HG02885 (cell line): Measurements from ENCODE around the gene RPS24.
"Not testable (repeated sequence)": the region's sequence is repeated elsewhere in the genome, so short reads cannot be mapped to it uniquely, and the experiment has no call there.

ENCODE experiments used
- ATAC-seq: cut with Tn5 transposase; IDR thresholded peaks from one replicate; pipeline ENCODE4 v1.9.1; 2021; ENCODE audit warnings: mild to moderate bottlenecking; ENCODE audit not compliant: unreplicated experiment, poor library complexity

Gene RPS24

DNA sequence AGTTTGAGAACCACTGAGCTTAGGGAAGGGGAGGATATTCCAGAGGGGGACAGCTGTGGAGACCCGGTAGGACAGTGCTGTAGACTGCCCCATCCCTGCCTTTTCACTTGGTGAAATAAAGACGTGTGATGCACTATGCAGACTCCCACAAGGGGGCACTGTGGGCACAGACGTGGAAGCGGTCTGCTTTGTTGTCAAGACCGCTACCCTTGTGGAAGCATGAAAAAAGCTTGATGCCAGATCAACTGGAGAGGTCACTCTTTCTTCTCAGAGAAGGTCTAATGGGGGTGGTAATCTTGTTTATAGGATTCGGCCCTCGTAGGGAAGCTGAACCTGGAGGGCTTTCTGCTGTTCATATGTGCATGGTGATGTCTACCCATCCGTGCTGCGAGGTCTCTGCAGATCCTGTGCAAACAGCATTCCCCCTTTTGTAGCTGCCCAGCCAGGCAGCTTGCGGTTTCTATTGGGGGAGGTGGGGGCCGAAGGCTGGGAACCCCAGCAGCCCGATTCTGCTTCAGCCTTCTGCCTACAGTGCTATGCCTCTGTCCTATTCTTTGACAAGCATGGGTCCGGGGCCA, 13.7 kb downstream of the RPS24 start:
- no peak for ATAC-seq

DNA sequence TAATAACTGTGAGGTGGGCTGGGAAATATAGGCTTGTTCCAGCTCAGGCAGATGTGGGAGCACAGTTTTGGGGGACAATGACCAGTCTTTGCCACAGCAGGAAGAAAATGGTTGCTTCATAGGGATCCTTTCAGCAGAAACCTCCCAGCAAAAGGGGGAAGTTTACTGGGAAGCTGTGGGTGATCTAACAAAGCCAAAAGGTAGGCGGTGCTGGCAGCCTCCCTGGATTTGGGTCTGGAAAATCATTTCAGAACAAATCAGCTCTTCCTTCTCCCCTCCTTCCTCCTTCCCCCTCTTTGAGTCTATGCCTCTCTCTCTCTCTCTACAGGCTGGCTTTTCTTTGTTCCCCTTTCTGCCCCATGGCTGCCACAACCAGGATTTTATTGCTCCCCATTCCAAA, 16.2 kb downstream of the RPS24 start:
- ATAC-seq, result no peak

DNA sequence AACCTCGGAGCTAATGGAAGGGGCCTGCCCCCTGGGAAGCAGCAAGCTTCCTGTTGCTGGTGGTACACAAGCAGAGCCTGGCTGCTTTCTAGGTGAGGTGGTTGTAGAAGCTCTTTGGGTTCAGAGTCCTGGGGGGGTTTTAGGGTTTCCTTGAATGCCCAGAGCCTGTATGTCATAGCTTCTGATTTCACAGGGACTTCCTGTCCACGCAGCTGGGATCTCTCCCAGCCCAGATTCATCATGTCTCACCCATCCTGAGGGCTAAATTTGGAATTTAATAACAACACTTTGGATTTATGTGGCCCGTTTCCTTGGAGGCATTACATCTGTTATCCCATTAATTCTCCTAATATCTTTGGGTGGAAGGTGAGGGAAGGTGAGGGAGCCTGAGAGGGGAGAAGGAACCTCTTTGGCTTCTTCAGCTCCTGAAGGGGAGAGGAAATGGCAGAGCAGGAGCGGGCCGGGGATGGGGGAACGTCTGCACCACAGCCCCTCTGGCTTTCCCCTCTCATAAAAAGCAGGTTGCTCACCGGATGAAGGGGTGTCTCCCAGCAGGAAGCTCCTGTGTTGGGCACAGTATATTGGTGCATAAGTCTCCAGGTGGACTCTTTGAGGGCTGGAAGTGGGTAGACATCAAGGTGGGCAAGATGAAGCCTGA, 19.7 kb downstream of the RPS24 start:
- no peak for ATAC-seq

DNA sequence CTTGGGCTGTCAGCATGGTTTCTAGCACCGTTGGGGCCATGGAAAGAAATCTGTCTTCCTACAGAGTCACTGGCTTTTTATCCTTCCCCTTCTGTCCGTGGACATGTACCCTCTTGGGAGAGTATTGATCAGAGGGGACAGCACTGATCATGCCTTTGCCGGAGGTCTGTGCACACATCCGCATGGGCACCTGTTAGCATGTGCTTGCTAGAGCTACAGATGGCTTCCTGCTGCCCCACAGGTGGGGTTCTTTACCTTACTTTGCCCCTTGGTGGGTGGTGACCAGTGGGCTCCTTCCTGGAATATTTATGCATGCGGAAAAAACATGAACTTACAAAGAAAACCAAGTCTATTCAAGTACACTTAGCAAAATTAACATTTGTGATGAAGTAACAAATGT, 24.9 kb downstream of the RPS24 start:
- no peak for ATAC-seq

DNA sequence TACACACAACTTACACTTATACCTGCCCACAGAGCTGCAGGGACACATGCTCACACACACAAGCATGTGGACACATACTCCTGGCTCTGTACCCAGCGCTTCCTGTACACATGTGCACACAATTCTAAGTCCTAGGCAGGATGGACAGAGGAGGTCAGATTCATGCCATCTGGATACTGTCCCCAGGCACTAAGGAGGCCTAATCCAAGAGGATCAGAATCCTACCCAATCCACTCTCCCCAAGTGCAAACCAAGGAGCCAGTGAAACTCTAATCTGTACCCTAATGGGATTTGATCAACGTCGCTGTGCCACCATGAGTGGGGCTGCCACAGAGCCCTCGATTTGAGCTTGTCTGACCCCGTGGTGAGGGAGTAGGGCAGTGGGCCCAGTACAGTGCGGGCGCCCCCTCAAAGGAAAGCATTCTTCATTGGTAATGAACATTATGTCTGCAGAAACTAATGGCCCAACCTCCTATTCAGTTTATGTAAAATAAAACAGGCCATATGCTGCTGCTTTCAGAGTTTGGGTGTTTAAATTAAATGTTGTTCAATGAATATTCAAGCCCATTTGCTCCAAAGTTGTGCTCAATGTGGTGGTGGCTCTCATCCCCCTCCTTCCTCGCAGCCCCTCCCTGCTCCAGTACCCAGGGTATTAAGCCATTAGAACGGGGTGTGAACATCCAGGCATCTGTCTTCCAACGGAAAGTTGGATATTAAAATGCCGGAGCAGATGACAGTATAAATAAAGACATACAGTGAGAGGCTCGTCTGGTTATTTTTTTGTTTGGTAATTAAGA, 26.4 kb downstream of the RPS24 start:
- no peak for ATAC-seq

DNA sequence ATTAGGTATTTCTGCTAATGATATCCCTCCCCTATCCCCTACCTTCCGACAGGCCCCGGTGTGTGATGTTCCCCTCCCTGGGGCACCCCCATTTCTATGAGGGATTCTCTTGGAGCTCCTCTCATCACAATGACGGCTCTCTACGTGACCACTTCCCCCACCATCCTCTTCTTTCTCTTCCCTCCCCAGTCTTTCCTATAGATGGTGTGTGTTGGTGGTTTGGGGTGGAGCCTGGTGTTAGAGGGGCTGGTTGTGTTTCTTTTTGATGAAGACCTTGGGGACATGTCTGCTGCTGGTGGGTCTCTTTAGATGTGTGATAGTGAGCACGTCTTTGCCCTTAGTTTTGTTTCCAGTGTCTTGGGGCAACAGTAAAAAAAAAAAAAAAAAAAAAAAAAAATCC, 28.6 kb downstream of the RPS24 start:
- no peak for ATAC-seq

DNA sequence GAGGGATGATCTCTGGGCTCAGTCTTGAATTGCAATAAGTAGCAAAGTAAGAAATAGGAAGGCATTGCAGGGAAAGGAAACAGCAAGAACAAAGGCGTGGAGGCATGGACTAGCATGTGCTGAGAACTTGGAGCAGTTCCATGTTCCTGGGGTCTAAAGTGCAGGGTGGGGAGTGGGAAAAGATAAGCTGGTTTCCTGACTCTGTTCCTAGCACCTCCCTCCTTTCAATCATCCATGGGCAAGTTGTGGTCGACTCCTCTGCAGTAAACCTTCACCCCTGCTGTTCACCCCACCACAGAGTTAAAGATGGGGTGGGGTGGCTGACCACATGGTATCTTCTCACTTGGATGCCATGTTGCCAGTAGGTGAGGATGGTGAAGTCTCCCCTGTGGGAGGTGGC, 29.6 kb downstream of the RPS24 start:
- ATAC-seq, result no peak

DNA sequence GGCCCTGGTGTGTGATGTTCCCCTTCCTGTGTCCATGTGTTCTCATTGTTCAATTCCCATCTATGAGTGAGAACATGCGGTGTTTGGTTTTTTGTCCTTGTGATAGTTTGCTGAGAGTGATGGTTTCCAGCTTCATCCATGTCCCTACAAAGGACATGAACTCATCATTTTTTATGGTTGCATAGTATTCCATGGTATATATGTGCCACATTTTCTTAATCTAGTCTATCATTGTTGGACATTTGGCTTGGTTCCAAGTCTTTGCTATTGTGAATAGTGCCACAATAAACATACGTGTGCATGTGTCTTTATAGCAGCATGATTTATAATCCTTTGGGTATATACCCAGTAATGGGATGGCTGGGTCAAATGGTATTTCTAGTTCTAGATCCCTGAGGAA, 31.3 kb downstream of the RPS24 start:
- ATAC-seq, result not testable (repeated sequence)

DNA sequence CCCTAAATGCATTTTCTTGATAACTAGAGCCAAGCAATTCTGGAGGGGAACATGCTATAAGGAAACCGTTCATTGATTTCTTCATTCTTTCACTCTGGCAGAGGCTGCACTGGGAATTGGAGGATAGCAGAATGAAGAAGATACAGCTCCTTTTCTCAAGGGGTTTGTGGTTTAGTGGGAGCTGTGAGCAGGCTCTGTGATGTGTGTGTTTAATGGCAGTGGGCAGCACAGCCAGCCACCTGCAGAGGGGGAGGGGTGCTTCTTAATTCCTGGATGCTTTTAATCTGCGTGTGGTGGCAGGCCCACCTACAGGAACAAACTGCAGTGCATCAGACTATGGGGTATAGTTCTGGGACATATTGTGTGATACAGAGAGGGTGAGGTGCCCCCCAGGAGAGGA, 31.9 kb downstream of the RPS24 start:
- ATAC-seq, result no peak

DNA sequence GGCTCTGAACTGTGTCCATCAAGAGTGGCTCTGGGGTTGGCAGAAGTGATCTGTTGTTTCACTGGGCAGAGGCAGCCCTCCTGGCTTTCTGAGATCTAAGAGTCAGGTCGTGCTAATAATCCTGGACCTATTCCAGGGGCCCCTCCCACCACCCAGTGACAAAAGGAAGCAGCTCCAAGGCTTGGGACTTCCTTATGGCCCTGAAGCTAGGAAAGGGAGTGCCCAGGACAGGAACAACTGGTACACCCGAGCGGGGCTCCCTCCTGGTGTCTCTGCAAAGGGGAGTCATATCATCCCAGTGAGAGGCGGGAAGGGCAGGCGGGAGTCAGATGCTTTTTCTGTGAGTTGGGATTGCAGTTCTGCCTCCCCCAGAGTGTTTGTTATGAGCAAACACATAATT, 32.3 kb downstream of the RPS24 start:
- ATAC-seq, result no peak

DNA sequence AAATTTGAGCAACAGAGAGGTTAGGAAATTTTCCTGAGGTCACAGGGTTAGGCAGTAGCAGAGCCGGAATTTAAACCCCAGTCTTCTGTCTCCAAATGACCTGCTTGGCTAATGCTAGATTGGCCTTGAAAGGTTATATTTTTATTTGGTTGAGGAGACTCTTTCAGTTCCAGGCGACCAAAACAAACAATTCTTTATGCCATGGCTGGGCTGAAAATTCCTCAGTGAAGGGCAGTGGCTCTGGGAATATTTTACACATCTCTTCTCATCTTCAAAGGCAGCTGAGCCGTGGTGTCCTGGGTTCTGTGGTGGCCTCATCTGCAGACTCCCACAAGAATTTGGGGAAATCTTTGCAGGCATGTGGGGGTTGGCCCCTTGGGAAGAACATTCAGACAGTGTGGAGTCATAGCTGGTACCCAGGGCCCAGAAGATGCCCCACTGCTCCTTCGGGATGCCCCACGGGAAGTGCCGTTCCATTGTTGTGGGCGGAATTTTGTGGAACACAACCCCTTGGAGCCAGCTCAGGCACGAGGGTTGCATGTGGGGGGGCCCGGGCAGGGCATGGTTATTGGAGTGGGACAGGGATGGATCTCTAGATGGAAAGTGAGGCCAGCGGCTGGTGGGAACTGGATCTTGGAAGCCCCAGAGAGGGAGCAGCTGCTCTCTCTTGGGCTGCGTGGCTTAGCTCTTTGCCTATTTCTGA, 33.2 kb downstream of the RPS24 start:
- ATAC-seq, result no peak

DNA sequence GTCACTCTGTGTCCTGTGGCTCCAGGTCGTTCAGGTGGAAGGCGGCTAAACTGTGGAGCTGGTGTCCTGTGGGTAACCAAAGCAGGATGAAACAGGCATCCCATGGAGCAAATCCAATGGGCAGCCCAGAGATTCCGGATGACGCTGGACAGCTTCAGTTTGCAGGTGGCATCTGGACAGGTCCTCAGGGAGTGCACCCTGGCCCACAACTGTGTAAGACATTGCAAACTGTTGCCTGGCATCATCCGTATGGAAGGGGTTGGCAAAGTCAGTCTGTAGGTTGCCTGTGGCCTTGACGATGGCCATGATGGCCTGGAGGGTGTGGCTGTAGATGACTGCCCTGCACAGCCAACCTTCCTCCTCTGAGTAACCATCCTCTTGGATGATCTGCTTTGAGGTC, 35.5 kb downstream of the RPS24 start:
- ATAC-seq, result no peak

DNA sequence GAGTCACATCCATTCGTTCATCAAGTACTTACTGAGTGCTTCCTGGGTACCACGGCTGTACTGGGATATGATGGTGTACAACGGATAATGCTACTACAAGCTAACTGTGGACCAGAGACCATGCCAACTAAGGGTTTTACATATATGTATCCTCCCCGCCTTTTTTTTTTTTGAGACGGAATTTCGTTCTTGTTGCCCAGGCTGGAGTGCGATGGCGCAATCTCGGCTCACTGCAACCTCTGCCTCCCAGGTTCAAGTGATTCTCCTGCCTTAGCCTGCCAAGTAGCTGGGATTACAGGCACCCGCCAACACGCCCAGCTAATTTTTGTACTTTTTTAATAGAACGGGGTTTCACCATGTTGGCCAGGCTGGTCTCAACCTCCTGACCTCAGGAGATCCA, 36.4 kb downstream of the RPS24 start:
- ATAC-seq, result not testable (repeated sequence)

DNA sequence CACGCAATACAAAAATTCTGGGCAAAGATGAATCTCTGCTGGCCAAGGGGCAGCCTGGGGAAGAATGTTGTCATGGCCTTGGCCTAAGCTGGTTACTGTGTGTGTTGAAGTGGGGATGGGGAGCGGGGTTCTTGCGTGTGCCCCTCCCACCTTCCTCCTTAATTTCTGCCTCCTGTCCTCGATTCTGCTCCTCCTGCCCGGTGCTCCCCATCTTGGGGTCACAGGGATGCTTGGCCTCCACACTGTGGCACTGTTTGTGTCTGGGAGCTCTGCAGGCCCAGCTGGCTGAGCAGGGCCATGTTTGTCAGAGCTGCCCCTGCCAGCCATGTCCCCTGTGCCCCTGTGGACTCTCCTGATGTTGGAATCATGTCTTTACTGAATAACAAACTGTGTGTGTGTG, 37.1 kb downstream of the RPS24 start:
- no peak for ATAC-seq

DNA sequence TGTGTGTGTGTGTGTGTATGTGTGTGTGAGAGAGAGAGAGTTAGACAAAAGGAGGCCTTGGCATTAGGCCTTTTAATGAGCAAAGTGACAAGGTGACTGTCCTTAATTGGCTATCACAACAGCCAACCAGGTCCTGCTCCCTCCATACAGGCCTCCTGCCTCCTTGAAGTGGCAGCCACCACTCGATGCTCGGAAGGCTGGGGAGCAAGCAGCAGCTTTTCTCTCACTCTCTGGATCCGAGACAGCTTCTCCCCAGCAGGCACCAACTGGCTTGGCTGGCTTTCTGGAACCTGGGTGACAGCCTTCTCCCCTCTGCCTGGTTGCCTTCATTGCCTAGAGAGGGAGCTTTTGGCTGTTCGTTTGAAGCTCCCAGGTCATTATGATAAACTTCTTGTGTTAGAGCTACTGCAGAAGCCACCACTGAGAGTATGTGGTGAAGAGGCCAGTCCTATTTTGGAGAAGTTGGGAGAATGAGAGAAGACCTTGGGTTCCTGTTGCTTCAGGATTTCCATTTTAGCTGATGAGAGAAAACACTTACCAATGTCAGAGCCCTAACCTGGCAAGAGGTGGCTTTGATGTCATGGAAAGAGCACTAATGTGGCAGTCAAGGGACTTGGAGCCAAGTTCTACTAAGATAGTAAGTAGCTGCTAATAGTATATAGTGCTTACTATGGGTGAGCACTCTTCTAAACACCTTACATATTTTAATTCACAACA, 37.6 kb downstream of the RPS24 start:
- ATAC-seq, result no peak

DNA sequence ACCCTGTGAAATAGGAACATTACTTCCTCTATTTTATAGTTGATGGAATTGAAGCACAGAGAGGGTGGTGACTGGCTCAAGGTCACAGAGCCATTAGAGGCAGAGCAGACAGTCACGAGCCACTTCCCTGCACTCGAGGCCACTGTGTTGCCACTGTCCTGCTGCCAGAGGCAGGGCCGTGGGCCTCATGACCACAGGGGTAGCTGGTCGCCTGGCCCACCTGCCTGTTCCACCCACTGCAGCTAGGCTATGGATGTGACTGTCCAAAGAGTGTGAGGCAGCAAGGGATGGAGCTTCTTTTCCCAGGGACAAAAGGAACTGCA, 38.2 kb downstream of the RPS24 start:
- ATAC-seq, result no peak

DNA sequence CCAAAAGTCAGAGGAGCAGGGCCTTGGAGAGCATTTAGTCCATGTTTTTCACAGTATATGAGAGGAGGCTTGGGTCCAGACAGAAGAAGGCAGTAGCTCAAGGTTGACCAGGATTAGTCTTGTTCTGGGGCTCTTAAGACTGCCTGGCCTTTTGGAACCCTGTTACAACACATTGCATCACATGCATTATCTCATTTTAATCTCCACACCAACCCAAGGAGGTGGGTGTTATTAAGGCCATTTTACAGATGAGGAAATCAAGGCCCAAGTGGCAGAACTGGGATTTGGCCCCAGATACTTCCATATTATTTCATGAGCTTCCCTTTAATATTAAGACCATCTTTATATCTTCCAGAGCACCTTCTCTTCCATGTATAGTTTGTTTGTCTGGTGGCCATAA, 38.8 kb downstream of the RPS24 start:
- no peak for ATAC-seq

DNA sequence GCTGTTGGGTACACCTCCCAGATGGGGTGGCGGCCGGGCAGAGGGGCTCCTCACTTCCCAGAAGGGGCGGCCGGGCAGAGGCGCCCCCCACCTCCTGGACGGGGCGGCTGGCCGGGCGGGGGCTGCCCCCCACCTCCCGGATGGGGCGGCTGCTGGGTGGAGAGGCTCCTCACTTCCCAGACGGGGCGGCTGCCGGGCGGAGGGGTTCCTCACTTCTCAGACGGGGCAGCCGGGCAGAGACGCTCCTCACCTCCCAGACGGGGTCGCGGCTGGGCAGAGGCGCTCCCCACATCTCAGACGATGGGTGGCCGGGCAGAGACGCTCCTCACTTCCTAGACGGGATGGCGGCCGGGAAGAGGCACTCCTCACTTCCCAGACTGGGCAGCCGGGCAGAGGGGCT, 42.1 kb downstream of the RPS24 start:
- ATAC-seq, result not testable (repeated sequence)

DNA sequence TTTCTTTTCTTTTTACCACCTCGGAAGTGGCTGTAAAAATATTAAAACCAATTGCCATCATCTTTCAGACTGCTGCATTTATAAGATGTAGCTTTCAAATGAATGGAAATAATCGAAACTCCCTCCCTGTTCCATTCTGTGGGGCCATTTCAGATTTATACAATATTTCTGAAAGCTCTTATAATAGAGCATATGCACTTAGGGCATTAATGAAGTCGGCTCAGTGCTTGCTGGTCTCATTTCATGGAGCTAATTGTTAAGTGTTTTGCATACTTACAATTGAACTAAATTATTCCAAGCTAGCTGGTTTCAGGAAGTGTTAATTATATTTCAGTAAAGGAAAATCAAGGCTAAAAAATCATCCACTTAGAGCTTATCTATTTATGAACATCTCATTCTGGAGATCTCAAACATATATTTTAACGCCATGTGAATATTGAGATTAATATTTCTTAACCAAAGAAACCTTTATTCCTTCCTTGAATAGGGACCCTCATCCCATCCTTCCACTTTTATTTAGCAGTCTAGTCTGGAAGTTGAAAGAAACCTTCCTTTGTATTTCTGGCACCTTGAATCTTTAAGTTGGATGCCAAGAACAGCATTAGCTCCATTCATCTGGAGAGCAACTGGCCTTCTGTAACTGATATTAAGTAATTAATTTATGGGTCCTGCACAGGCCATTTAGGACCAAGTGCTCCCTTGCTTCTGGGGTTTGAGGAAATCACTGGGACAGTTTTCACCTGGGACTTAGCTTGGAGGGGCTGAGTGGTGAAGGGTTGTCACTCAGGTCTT, 45.1 kb downstream of the RPS24 start:
- no peak for ATAC-seq

DNA sequence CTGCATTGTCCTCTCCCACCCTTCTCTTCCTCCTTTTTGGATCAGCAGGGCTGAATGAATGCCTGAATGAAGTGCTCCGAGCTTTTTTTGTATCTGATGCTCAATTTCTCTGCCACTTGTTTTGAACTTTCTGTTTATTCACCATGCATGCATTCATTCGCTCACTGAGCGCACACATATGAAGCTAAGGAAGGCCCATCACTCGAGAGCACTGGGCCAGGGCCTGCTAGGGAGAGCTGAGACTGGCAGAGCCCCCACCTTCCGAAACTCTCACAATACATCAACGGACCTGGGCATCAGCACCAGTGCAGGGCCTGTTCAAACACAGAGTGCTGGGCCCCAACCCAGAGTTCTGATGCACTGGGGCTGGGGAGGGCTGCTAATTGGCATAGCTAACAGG, 45.7 kb downstream of the RPS24 start:
- no peak for ATAC-seq
